Measurements from ENCODE around the gene TTC8.

GRCh38 chr14:88848571-88848970, 24.1 kb downstream of the TTC8 start:
- TF ChIP-seq TAF1 (conservative IDR thresholded peaks at IDR 0.05) (no peak), FOXA1 (IDR thresholded peaks at IDR 0.05) (no peak), NR2F2 (IDR thresholded peaks at IDR 0.05) (no peak), RAD21 (IDR thresholded peaks at IDR 0.05) (no peak), REST (IDR thresholded peaks at IDR 0.05) (no peak)
- TF ChIP-seq, protein P1, sequence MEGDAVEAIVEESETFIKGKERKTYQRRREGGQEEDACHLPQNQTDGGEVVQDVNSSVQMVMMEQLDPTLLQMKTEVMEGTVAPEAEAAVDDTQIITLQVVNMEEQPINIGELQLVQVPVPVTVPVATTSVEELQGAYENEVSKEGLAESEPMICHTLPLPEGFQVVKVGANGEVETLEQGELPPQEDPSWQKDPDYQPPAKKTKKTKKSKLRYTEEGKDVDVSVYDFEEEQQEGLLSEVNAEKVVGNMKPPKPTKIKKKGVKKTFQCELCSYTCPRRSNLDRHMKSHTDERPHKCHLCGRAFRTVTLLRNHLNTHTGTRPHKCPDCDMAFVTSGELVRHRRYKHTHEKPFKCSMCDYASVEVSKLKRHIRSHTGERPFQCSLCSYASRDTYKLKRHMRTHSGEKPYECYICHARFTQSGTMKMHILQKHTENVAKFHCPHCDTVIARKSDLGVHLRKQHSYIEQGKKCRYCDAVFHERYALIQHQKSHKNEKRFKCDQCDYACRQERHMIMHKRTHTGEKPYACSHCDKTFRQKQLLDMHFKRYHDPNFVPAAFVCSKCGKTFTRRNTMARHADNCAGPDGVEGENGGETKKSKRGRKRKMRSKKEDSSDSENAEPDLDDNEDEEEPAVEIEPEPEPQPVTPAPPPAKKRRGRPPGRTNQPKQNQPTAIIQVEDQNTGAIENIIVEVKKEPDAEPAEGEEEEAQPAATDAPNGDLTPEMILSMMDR (IDR thresholded peaks at IDR 0.05; ENCODE audit: low read depth, low read length, missing input control) = no peak
- TF ChIP-seq, protein P2, sequence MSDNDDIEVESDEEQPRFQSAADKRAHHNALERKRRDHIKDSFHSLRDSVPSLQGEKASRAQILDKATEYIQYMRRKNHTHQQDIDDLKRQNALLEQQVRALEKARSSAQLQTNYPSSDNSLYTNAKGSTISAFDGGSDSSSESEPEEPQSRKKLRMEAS (IDR thresholded peaks at IDR 0.05) = no peak
- TF ChIP-seq, protein P3, sequence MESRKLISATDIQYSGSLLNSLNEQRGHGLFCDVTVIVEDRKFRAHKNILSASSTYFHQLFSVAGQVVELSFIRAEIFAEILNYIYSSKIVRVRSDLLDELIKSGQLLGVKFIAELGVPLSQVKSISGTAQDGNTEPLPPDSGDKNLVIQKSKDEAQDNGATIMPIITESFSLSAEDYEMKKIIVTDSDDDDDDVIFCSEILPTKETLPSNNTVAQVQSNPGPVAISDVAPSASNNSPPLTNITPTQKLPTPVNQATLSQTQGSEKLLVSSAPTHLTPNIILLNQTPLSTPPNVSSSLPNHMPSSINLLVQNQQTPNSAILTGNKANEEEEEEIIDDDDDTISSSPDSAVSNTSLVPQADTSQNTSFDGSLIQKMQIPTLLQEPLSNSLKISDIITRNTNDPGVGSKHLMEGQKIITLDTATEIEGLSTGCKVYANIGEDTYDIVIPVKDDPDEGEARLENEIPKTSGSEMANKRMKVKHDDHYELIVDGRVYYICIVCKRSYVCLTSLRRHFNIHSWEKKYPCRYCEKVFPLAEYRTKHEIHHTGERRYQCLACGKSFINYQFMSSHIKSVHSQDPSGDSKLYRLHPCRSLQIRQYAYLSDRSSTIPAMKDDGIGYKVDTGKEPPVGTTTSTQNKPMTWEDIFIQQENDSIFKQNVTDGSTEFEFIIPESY (IDR thresholded peaks at IDR 0.05) = no peak

Measured in liver (tissue), 3 donors.